HepG2 (cell line): ENCODE results near the gene SRBD1.

Experiments
- EEA1 ChIP-seq: sonication (generic); formaldehyde crosslinking; IDR thresholded peaks from 2 replicates; pipeline ENCODE4 v1.5.1; 2020; ENCODE audit warnings: mild to moderate bottlenecking, missing genetic modification reagents, borderline replicate concordance
- ELF1 ChIP-seq: sonication (generic); formaldehyde crosslinking; IDR thresholded peaks from 2 replicates; pipeline ENCODE4 v1.4.0; 2020; ENCODE audit warnings: missing genetic modification reagents
- FOXA3 ChIP-seq: IDR thresholded peaks from 2 replicates; pipeline ENCODE4 v1.6.1; 2016; ENCODE audit warnings: missing genetic modification reagents, missing compliant biosample characterization
- JDP2 ChIP-seq: sonication (generic); formaldehyde crosslinking; IDR thresholded peaks from 2 replicates; pipeline ENCODE4 v1.8.1; 2022; ENCODE audit warnings: missing genetic modification reagents, borderline replicate concordance
- POLR2A ChIP-seq, 2 experiments: IDR thresholded peaks; 2 replicates each; pipeline ENCODE4 v1.6.1; 2011; ENCODE audit warnings: low read depth in 2 of 2, low read length in 2 of 2, mild to moderate bottlenecking in 1 of 2, moderate library complexity in 1 of 2; ENCODE audit not compliant: insufficient read depth in 1 of 2
- RAD21 ChIP-seq: fragments of 450-650 bp; formaldehyde crosslinking; IDR thresholded peaks from 2 replicates; pipeline ENCODE4 v1.5.0; 2020; ENCODE audit warnings: mild to moderate bottlenecking
- RBM22 ChIP-seq: fragments of 200-400 bp; formaldehyde crosslinking; optimal IDR thresholded peaks from 2 replicates; pipeline ENCODE3; 2017; ENCODE audit warnings: mild to moderate bottlenecking, low read length, moderate library complexity
- TF ChIP-seq, protein P1 (sequence below): sonication (generic); formaldehyde crosslinking; IDR thresholded peaks from 2 replicates; pipeline ENCODE4 v1.8.1; 2023; ENCODE audit warnings: missing genetic modification reagents, mild to moderate bottlenecking, borderline replicate concordance
- TF ChIP-seq, protein P2 (sequence below), 2 experiments: IDR thresholded peaks; 2 replicates each; pipeline ENCODE4 v1.6.1; 2011 to 2012; ENCODE audit warnings: low read length in 2 of 2, borderline replicate concordance in 1 of 2, low read depth in 1 of 2, mild to moderate bottlenecking in 1 of 2, moderate library complexity in 1 of 2

DNA sequence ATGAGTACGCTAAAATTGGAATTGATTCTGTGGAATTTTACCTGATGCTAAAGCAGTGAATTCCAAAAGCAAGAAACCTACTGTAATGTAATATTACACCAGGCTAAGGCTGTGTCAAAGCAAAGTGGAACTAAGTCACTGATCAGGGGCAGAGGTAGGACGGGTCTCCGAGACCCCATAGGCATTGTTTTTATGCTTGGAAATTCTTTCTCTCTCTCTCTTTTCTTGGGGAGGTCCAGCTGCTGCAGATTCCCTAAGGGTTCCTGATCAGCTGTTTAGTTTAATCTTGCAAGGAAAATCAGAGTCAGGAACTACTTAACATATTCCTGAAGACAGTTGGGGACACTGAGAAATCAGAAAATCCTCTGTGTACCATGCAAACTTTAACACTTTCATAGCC, 220.2 kb downstream of the SRBD1 start:
- TF ChIP-seq, protein P1, sequence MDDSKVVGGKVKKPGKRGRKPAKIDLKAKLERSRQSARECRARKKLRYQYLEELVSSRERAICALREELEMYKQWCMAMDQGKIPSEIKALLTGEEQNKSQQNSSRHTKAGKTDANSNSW: no peak
- TF ChIP-seq FOXA3 (CRISPR knock-in tag): no peak
- TF ChIP-seq, protein P2, sequence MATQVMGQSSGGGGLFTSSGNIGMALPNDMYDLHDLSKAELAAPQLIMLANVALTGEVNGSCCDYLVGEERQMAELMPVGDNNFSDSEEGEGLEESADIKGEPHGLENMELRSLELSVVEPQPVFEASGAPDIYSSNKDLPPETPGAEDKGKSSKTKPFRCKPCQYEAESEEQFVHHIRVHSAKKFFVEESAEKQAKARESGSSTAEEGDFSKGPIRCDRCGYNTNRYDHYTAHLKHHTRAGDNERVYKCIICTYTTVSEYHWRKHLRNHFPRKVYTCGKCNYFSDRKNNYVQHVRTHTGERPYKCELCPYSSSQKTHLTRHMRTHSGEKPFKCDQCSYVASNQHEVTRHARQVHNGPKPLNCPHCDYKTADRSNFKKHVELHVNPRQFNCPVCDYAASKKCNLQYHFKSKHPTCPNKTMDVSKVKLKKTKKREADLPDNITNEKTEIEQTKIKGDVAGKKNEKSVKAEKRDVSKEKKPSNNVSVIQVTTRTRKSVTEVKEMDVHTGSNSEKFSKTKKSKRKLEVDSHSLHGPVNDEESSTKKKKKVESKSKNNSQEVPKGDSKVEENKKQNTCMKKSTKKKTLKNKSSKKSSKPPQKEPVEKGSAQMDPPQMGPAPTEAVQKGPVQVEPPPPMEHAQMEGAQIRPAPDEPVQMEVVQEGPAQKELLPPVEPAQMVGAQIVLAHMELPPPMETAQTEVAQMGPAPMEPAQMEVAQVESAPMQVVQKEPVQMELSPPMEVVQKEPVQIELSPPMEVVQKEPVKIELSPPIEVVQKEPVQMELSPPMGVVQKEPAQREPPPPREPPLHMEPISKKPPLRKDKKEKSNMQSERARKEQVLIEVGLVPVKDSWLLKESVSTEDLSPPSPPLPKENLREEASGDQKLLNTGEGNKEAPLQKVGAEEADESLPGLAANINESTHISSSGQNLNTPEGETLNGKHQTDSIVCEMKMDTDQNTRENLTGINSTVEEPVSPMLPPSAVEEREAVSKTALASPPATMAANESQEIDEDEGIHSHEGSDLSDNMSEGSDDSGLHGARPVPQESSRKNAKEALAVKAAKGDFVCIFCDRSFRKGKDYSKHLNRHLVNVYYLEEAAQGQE (IDR thresholded peaks at IDR 0.05; ENCODE audit: borderline replicate concordance in 1 of 2, low read depth in 1 of 2, low read length in 2 of 2): no peak
- TF ChIP-seq JDP2 (CRISPR knock-in tag): no peak
- no peak for TF ChIP-seq ELF1 (CRISPR knock-in tag)
- no peak for TF ChIP-seq POLR2A (IDR thresholded peaks at IDR 0.05; ENCODE audit: insufficient read depth in 1 of 2, low read depth in 2 of 2, low read length in 2 of 2)
- no peak for TF ChIP-seq RAD21 (CRISPR knock-in tag)
- TF ChIP-seq RBM22: no peak
- TF ChIP-seq EEA1 (CRISPR knock-in tag): no peak
